Limb (tissue), 2 donors: ENCODE measurements around the gene EMD.
"Not testable (repeated sequence)": the region's sequence is repeated elsewhere in the genome, so short reads cannot be mapped to it uniquely, and the experiment has no call there.

Source experiments
- DNase-seq, 2 donors: peaks; one replicate each; pipeline ENCODE4 v3.0.0-alpha.2; 2016; ENCODE audit errors: extremely low spot score in 2 of 2

The EMD gene

GRCh38 chrX:154378799-154379568 lies at the start of gene EMD:
TSS of gene EMD (plus strand) at chrX:154379295. CDS start at chrX:154379485, 190 bp downstream.
- peak; percentile 95 to 96 for DNase-seq

GRCh38 chrX:154332561-154332960 lies 46.5 kb upstream of the EMD start:
- no peak for DNase-seq

- no peak for DNase-seq
Observed at GRCh38 chrX:154333116-154333515, 46.0 kb upstream of the EMD start.

- no peak for DNase-seq
Observed at GRCh38 chrX:154333837-154334271, 45.2 kb upstream of the EMD start.

GRCh38 chrX:154334496-154334895 lies 44.6 kb upstream of the EMD start:
- no peak for DNase-seq

- not testable (repeated sequence) for DNase-seq
Observed at GRCh38 chrX:154341399-154342298, 37.4 kb upstream of the EMD start.

- DNase-seq = not testable (repeated sequence)
Observed at GRCh38 chrX:154343063-154343462, 36.0 kb upstream of the EMD start.

GRCh38 chrX:154343620-154344019 lies 35.5 kb upstream of the EMD start:
- not testable (repeated sequence) for DNase-seq

- no peak for DNase-seq
Observed at GRCh38 chrX:154348114-154348531, 31.0 kb upstream of the EMD start.

- no peak for DNase-seq
Observed at GRCh38 chrX:154348646-154349358, 30.3 kb upstream of the EMD start.

GRCh38 chrX:154349359-154349935 lies 29.6 kb upstream of the EMD start:
- no peak for DNase-seq

- no peak for DNase-seq
Observed at GRCh38 chrX:154349979-154350378, 29.1 kb upstream of the EMD start.

GRCh38 chrX:154350429-154351182 lies 28.5 kb upstream of the EMD start:
- no peak for DNase-seq

- DNase-seq = no peak
Observed at GRCh38 chrX:154351183-154352011, 27.7 kb upstream of the EMD start.

GRCh38 chrX:154352012-154352401 lies 27.1 kb upstream of the EMD start:
- DNase-seq = no peak

- DNase-seq = no peak
Observed at GRCh38 chrX:154352466-154352865, 26.6 kb upstream of the EMD start.

- no peak for DNase-seq
Observed at GRCh38 chrX:154353172-154353843, 25.8 kb upstream of the EMD start.

GRCh38 chrX:154354013-154354412 lies 25.1 kb upstream of the EMD start:
- no peak for DNase-seq

- no peak for DNase-seq
Observed at GRCh38 chrX:154354516-154354915, 24.6 kb upstream of the EMD start.
